Thoracic aorta (tissue), 2 donors: ENCODE data around the gene FHL3. TPM values are rescaled to one million over a fixed set of nuclear protein-coding genes. Genes with fewer than 3 reads are reported as not detected.

Experiments
- ATAC-seq: fragments of 150-250 bp; one replicate; pipeline ENCODE4 v1.8.0; 2017; ENCODE audit warnings: low read depth; ENCODE audit not compliant: insufficient number of reproducible peaks, low FRiP score
- DNase-seq: peaks from one replicate; pipeline ENCODE4 v3.0.0-alpha.2; 2020; ENCODE audit warnings: low spot score
- H3K27ac ChIP-seq, 2 donors: fragments of 200-600 bp; sonication (generic); 1 replicate in 1 of 2; 2 replicates in 1 of 2; pipeline ENCODE4 v1.5.1; 2016; ENCODE audit warnings: mild to moderate bottlenecking in 2 of 2, moderate library complexity in 2 of 2
- H3K27me3 ChIP-seq: fragments of 200-600 bp; sonication (generic); replicated peaks from 2 replicates; pipeline ENCODE4 v1.6.0; 2016; ENCODE audit warnings: mild to moderate bottlenecking; ENCODE audit not compliant: insufficient read depth
- H3K36me3 ChIP-seq: fragments of 200-600 bp; sonication (generic); one replicate; pipeline ENCODE4 v1.5.1; 2016
- H3K4me1 ChIP-seq, 2 donors: fragments of 200-600 bp; sonication (generic); 1 replicate in 1 of 2; 2 replicates in 1 of 2; pipeline versions ENCODE4 v1.5.1 to v1.6.0; 2016; ENCODE audit warnings: low read depth in 2 of 2, mild to moderate bottlenecking in 1 of 2; ENCODE audit not compliant: control insufficient read depth in 1 of 2
- H3K4me3 ChIP-seq: fragments of 200-600 bp; sonication (generic); 2 replicates; pipeline ENCODE4 v1.5.1; 2016; ENCODE audit warnings: mild to moderate bottlenecking
- H3K9me3 ChIP-seq: fragments of 200-600 bp; sonication (generic); 2 replicates; pipeline ENCODE4 v1.5.1; 2016
- CTCF ChIP-seq: fragments of 200-600 bp; sonication (generic); IDR thresholded peaks from one replicate; pipeline ENCODE4 v1.5.1; 2019; ENCODE audit warnings: antibody characterized with exemption
- total RNA-seq, 2 donors: library from RNA; depleted of rRNA; stranded (reverse); fragments of >200 nt; gene quantifications; one replicate each; pipeline versions ENCODE4 v1.1.0 to v1.2.3, GENCODE V29; 2016

FHL3 gene
- total RNA-seq, 2 donors from 2014 or later = 57.0 to 90.7 TPM

GRCh38 chr1:38031513-38031866 lies 26.2 kb upstream of the FHL3 start:
- Histone ChIP-seq H3K4me3 (no peak overlapping the region), H3K9me3 (no peaks in the 10 kb centered on the region), H3K27me3 (no peaks in the 10 kb centered on the region), H3K4me1 (peaks cover 15 to 23% of the 10 kb centered on the region in 2 donors), H3K27ac (no peak overlapping the region), H3K36me3 (no peaks in the 10 kb centered on the region)
- TF ChIP-seq CTCF = no peak
- ATAC-seq (no peak), DNase-seq (no peak)

- DNase-seq = no peak
- peaks cover 15 to 23% of the 10 kb centered on the region in 2 donors for H3K4me1 ChIP-seq
- H3K27me3 ChIP-seq = no peaks in the 10 kb centered on the region
- H3K4me3 ChIP-seq = no peak overlapping the region
- no peaks in the 10 kb centered on the region for H3K9me3 ChIP-seq
- no peak overlapping the region for H3K27ac ChIP-seq
- ATAC-seq = no peak
- TF ChIP-seq CTCF = no peak
- peaks cover 4% of the 10 kb centered on the region for H3K36me3 ChIP-seq
Measured at GRCh38 chr1:38030596-38031512, 25.5 kb upstream of the FHL3 start.

DNA sequence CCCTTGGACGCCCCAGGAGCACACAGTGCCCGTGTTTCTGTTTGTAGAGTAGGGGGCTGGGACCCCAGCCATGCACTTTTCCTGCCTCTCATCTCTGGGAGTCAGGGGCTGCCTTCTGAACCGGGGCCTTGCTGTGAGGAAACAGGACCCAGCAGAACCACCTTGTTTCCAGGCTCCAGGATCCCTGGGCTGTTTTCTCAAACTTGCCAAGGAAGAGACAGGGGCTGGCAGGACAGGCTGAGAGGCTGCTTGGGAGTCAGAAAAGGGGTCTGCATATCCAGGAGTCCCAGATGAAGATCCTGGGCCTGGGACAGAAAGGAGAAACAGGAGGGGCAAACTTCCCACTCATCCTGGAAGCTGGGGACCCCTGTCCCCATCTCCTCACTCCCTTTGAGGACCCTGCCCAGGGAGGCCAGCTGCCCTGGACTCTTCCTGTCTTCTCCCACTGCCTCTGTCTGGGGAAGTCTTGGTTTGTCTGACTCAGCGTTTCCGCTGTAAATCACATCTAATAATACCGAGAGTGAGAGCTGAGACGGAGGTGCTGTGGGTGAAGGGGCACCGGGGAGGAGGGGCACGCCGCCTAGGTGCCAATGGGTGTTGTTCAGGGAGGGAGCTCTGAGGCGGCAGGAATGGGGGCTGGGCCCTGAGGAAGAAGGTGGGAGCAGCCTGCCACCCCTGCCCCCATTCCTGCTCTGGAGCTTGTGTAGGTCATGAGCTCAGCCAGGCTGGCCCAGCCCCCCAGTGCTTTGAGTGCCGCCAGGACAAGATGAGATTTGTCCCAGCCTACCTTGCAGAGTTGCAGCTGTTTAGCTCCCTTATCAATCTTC lies 24.6 kb upstream of the FHL3 start:
- H3K4me3 ChIP-seq = peak overlapping the region; percentile 44
- ATAC-seq = no peak
- no peak for TF ChIP-seq CTCF
- H3K9me3 ChIP-seq = no peaks in the 10 kb centered on the region
- peaks cover 14% of the 10 kb centered on the region for H3K36me3 ChIP-seq
- no peak for DNase-seq
- no peak overlapping the region for H3K27ac ChIP-seq
- peaks cover 15 to 23% of the 10 kb centered on the region in 2 donors for H3K4me1 ChIP-seq
- no peaks in the 10 kb centered on the region for H3K27me3 ChIP-seq

DNA sequence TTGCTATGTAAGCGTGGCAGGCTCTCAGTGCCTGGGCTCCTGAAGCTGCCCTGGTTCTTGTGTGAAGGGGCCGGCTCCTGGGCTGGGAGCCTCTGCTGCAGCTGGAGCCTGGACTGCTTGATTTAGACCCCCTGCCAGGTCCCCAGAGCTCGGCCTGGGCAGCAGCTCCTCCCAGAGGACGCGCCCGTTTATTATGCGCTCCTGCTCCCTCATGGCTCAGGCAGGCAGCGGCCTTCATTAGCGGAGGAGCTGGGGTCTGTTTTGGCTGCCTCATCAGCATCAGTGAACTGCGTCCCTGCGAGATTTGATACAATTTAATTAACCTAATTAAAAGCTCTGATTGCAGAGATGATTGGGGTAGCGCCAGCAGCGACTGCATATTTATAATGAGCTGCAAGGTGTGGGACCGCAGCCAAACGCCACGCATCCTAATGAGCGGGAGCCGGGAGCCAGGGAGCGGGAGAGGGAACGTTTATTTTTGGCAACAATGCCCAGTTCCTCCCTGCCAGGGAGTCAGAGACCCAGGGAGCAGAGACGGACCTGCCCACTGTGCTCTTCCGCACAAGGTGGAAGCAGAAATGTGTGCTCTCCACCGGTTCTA lies 23.9 kb upstream of the FHL3 start:
- no peak for TF ChIP-seq CTCF
- DNase-seq (no peak), ATAC-seq (no peak)
- no peaks in the 10 kb centered on the region for H3K27me3 ChIP-seq
- H3K36me3 ChIP-seq = peaks cover 16% of the 10 kb centered on the region
- no peak overlapping the region for H3K27ac ChIP-seq
- no peak overlapping the region for H3K4me3 ChIP-seq
- peaks cover 15 to 23% of the 10 kb centered on the region in 2 donors for H3K4me1 ChIP-seq
- H3K9me3 ChIP-seq = no peaks in the 10 kb centered on the region

- Histone ChIP-seq H3K4me3 (no peak overlapping the region), H3K36me3 (peaks cover 21% of the 10 kb centered on the region), H3K9me3 (no peaks in the 10 kb centered on the region), H3K4me1 (peaks cover 15 to 23% of the 10 kb centered on the region in 2 donors), H3K27ac (no peak overlapping the region), H3K27me3 (no peaks in the 10 kb centered on the region)
- ATAC-seq = no peak
- no peak for TF ChIP-seq CTCF
- no peak for DNase-seq
Measured at GRCh38 chr1:38028671-38029070, 23.4 kb upstream of the FHL3 start.
